Retinal pigment epithelial cell (primary cell): ENCODE data around the gene C1orf87.

Experiments
- DNase-seq: peaks from one replicate; pipeline ENCODE4 v3.0.0-alpha.2; 2010; ENCODE audit warnings: low read depth
- H3K4me3 ChIP-seq: 2 replicates; pipeline ENCODE4 v1.5.1; 2011; ENCODE audit warnings: mild to moderate bottlenecking, low read length, control low read depth, moderate library complexity
- TF ChIP-seq, protein P1 (sequence below): conservative IDR thresholded peaks from 2 replicates; pipeline ENCODE4 v1.5.1; 2011; ENCODE audit warnings: low read depth, low read length, control low read depth, inconsistent platforms

Gene C1orf87

DNA sequence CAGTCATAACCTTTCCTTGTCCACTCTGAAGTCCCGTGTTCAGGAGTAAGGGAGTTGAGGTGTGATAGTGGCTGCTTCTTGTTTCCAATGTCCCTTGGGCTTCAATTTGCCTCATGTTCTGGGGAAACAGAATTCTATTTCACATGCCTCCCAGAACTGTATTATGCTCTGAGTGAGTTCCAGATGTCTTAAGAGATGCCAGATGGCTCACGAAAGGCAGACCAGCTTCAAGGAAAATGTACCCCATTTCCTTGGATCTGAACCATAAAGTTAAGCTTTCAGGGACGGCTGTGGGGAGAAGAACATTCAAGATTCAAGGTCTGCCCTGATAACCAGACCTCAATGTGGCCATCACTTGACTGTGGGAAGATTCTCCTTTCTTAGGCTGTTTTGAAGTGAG, 42.4 kb downstream of the C1orf87 start:
- no peak for DNase-seq
- TF ChIP-seq, protein P1, sequence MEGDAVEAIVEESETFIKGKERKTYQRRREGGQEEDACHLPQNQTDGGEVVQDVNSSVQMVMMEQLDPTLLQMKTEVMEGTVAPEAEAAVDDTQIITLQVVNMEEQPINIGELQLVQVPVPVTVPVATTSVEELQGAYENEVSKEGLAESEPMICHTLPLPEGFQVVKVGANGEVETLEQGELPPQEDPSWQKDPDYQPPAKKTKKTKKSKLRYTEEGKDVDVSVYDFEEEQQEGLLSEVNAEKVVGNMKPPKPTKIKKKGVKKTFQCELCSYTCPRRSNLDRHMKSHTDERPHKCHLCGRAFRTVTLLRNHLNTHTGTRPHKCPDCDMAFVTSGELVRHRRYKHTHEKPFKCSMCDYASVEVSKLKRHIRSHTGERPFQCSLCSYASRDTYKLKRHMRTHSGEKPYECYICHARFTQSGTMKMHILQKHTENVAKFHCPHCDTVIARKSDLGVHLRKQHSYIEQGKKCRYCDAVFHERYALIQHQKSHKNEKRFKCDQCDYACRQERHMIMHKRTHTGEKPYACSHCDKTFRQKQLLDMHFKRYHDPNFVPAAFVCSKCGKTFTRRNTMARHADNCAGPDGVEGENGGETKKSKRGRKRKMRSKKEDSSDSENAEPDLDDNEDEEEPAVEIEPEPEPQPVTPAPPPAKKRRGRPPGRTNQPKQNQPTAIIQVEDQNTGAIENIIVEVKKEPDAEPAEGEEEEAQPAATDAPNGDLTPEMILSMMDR: no peak
- no peak overlapping the region for H3K4me3 ChIP-seq

GRCh38 chr1:60025552-60025951, 48.0 kb downstream of the C1orf87 start:
- no peak for DNase-seq
- H3K4me3 ChIP-seq: no peak overlapping the region
- TF ChIP-seq, protein P1: no peak

DNA sequence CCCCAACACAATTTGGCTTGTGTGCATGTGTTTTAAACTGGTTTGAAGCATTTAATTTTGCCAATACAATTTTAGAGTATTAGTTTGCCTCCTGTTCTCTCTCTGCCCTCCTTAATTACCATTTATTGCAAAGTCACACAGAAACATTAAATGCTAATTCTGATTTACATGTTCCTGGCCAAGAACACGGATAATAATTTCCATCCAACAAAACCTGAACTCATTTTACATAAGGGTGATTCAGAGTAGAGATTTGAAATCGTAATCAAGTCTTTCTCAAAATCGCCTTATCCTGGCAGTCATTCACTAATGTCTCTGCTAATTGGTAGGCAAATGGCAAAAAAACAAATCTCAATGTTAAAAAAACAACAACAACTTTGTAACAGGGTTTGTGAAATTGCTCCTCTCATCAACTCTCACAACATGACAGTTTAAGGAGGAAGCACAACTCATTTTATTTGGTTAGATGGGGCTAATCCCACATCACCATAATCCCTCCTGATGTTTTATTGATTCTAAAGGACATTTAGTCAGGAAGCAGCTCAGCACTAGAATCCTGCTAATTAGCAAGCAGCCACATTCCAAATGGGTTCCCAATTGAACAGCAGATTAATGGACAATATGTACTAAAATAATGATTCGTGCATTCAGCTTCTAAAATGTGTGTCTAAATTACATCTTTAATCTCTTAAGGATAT, 55.9 kb downstream of the C1orf87 start:
- no peak overlapping the region for H3K4me3 ChIP-seq
- DNase-seq: peak; percentile 61
- TF ChIP-seq, protein P1: no peak

- H3K4me3 ChIP-seq: no peak overlapping the region
- DNase-seq: no peak
- TF ChIP-seq, protein P1: no peak
Measured at GRCh38 chr1:60010690-60011089, 62.9 kb downstream of the C1orf87 start.

DNA sequence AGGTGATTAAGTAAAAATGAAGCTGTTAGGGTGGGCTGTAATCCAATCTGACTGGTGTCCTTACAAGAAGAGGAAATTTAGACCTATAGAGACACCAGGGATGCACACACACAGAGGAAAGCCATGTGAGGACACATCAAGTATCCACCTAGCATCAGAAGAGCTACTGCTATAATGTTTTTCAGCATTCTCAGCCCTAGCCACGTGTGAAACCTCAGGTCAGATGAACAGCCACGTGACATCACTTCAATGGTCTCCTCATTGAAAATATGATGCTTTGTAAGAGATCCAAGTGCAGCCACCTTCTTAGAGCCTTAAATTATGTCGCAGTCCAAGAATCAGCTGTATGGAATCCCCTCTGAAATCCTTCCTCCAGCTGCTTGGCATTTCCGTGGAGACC, 65.1 kb downstream of the C1orf87 start:
- TF ChIP-seq, protein P1: no peak
- no peak for DNase-seq
- H3K4me3 ChIP-seq: no peak overlapping the region

GRCh38 chr1:60000625-60001024, 72.9 kb downstream of the C1orf87 start:
- TF ChIP-seq, protein P1: no peak
- no peak for DNase-seq
- H3K4me3 ChIP-seq: no peak overlapping the region

DNA sequence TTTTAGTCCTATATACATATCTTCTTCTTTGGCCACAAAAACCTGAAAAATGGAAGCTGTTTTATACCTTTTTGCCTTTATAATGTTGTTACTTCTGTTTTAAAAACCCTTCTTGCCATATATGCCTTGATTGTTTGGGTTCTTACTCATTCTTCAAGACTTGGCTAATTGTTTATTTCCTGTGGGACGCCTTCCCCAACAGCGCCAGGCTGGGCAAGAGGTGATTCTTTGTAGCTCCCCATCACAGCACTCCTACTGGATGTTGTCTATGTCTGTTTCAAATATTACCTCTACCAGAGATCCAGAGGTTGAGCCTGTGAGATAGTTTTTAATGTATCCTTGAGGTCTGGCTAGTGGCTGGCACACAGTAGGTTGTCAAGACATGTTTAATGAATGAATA, 73.8 kb downstream of the C1orf87 start:
- TF ChIP-seq, protein P1: peak; percentile 23
- DNase-seq: no peak
- no peak overlapping the region for H3K4me3 ChIP-seq
